Lower leg skin (tissue), 3 donors: Measurements from ENCODE around the gene OSMR.

Experiments used
- POLR2A ChIP-seq, 2 donors: fragments of 450-650 bp; IDR thresholded peaks; one replicate each; pipeline ENCODE4 v1.6.1; 2016 to 2017; ENCODE audit warnings: antibody characterized with exemption in 2 of 2, mild to moderate bottlenecking in 1 of 2, moderate library complexity in 1 of 2
- TF ChIP-seq, protein P1 (sequence below), 3 donors: fragments of 450-650 bp; IDR thresholded peaks; one replicate each; pipeline ENCODE4 v1.5.1; 2016; ENCODE audit warnings: antibody characterized with exemption in 3 of 3, mild to moderate bottlenecking in 3 of 3, moderate library complexity in 2 of 3

DNA sequence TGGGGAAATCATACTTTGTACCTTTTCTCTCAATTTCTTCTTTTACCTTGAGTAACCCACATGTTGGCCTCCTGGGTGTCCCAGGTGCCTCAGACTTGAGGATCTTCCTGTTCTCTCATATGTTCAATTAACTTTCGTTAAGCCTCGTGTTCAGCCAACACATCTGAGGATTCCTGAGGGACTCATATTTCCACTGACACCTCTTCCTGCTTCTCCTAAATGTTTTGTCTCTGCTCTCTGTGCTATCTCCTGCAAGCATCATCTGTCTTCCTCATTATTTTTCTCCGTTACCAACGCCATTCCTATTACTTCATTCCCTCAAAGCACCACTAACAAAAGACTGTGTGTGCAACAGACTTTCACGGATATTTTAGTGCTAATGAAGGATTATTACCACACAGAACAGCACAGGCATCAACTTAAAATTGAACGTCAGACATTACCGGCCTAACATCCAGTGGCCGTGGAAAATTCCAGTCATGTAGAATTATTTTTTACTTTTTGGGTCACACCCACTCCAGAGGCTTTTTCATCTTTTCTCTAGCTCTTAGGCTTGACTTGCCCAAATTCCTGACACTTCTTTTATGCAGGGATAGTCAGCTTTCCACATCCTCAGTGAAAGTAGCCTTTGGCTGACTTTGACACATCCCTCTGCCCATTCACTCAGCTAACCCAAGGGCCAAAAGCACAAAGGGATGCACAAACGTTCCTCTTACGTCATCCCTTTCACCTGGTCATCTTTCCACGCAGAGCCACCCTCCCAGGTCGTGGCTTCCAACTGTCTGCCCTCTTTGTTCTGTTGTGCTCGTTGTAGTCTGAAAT, 46.0 kb upstream of the OSMR start:
- TF ChIP-seq, protein P1, sequence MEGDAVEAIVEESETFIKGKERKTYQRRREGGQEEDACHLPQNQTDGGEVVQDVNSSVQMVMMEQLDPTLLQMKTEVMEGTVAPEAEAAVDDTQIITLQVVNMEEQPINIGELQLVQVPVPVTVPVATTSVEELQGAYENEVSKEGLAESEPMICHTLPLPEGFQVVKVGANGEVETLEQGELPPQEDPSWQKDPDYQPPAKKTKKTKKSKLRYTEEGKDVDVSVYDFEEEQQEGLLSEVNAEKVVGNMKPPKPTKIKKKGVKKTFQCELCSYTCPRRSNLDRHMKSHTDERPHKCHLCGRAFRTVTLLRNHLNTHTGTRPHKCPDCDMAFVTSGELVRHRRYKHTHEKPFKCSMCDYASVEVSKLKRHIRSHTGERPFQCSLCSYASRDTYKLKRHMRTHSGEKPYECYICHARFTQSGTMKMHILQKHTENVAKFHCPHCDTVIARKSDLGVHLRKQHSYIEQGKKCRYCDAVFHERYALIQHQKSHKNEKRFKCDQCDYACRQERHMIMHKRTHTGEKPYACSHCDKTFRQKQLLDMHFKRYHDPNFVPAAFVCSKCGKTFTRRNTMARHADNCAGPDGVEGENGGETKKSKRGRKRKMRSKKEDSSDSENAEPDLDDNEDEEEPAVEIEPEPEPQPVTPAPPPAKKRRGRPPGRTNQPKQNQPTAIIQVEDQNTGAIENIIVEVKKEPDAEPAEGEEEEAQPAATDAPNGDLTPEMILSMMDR (IDR thresholded peaks at IDR 0.05) = no peak
- no peak for TF ChIP-seq POLR2A (IDR thresholded peaks at IDR 0.05)
